ENCODE results near the gene MAST3.

DNA sequence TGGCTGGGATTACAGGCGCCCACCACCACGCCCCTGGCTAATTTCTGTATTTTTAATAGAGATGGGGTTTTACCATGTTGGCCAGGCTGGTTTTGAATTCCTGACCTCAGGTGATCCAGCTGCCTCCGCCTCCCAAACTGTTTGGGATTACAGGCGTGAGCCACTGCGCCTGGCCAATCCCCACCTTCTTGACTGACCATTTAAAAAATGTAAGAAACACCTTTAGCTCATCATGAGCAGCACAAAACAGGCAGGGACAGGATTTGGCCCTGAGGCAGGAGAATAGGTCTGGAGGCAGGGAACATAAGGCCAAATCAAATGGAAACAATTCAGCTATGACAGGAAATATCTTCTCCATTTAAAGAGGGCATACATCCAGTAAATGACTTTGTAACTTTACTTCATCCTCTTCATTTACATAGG is 94.1 kb downstream of the MAST3 start:
- TF ChIP-seq ZNF274 (IDR thresholded peaks at IDR 0.05; ENCODE audit: low read depth, low read length), result no peak
- no peak for TF ChIP-seq YY1 (IDR thresholded peaks at IDR 0.05; ENCODE audit: insufficient read depth, insufficient read length)
